HEK293 (cell line): ENCODE results near the gene NUMB.

Experiments
- CTCF ChIA-PET: fragments of 350-600 bp; formaldehyde crosslinking; extraction: SDS; loops from one replicate; lab custom pipeline; 2021; ENCODE audit warnings: antibody characterized with exemption; lab: Yijun Ruan, JAX
- POLR2A ChIA-PET: fragments of 300-600 bp; formaldehyde crosslinking; extraction: SDS; loops from one replicate; lab custom pipeline; 2020; ENCODE audit warnings: antibody characterized with exemption, inconsistent platforms; lab: Yijun Ruan, JAX
- H3K27ac ChIP-seq: fragments of 200-500 bp; sonication (Bioruptor generic); 2 replicates; pipeline ENCODE4 v1.5.1; 2014; ENCODE audit warnings: low read depth, low read length, control low read depth, inconsistent platforms; ENCODE audit errors: extremely low read depth
- H3K36me3 ChIP-seq, 2 experiments: fragments of 200-500 bp in 1 of 2; sonication (Bioruptor generic) in 1 of 2; 1 replicate in 1 of 2; 2 replicates in 1 of 2; pipeline ENCODE4 v1.5.1; 2014 to 2017; ENCODE audit warnings: inconsistent platforms in 2 of 2, low read length in 2 of 2; ENCODE audit not compliant: control insufficient read depth in 2 of 2, insufficient read depth in 1 of 2
- H3K4me1 ChIP-seq: fragments of 200-500 bp; sonication (Bioruptor generic); 2 replicates; pipeline ENCODE4 v1.5.1; 2014; ENCODE audit warnings: mild to moderate bottlenecking, low read length, inconsistent platforms; ENCODE audit not compliant: control insufficient read depth, insufficient read depth
- H3K4me3 ChIP-seq: 2 replicates; pipeline ENCODE4 v1.5.1; 2011; ENCODE audit warnings: low read depth, mild to moderate bottlenecking, control low read depth, low read length, moderate library complexity
- H3K9me3 ChIP-seq: fragments of 200-500 bp; sonication (Bioruptor generic); 2 replicates; pipeline ENCODE4 v1.5.1; 2014; ENCODE audit warnings: low read depth, low read length, inconsistent platforms; ENCODE audit not compliant: control insufficient read depth, insufficient read depth
- FEZF1 ChIP-seq: fragments of 450-650 bp; formaldehyde crosslinking; IDR thresholded peaks from 2 replicates; pipeline ENCODE4 v1.5.1; 2016; ENCODE audit warnings: missing biosample characterization, missing genetic modification characterization
- HOXD13 ChIP-seq: sonication (generic); formaldehyde crosslinking; IDR thresholded peaks from 2 replicates; pipeline ENCODE4 v1.8.0; 2022; ENCODE audit warnings: missing genetic modification reagents, borderline replicate concordance
- KLF1 ChIP-seq: fragments of 450-650 bp; formaldehyde crosslinking; IDR thresholded peaks from 2 replicates; pipeline ENCODE4 v1.5.1; 2016; ENCODE audit warnings: missing biosample characterization, missing genetic modification characterization
- KLF16 ChIP-seq: fragments of 450-650 bp; formaldehyde crosslinking; IDR thresholded peaks from 2 replicates; pipeline ENCODE4 v1.5.1; 2017; ENCODE audit warnings: missing biosample characterization, missing genetic modification characterization
- KLF9 ChIP-seq: fragments of 450-650 bp; formaldehyde crosslinking; IDR thresholded peaks from 2 replicates; pipeline ENCODE4 v1.5.1; 2016; ENCODE audit warnings: missing biosample characterization, missing genetic modification characterization, low read depth
- PRDM1 ChIP-seq: fragments of 450-650 bp; formaldehyde crosslinking; IDR thresholded peaks from 2 replicates; pipeline ENCODE4; 2016; ENCODE audit warnings: missing biosample characterization, missing genetic modification characterization
- SCRT2 ChIP-seq: fragments of 450-650 bp; formaldehyde crosslinking; IDR thresholded peaks from 2 replicates; pipeline ENCODE4 v1.5.1; 2016; ENCODE audit warnings: missing biosample characterization, missing genetic modification characterization
- ZNF157 ChIP-seq: fragments of 450-650 bp; formaldehyde crosslinking; IDR thresholded peaks from 2 replicates; pipeline ENCODE4 v1.5.1; 2016; ENCODE audit warnings: missing biosample characterization, missing genetic modification characterization
- ZNF214 ChIP-seq: fragments of 450-650 bp; formaldehyde crosslinking; IDR thresholded peaks from 2 replicates; pipeline ENCODE4 v1.5.1; 2017; ENCODE audit warnings: missing biosample characterization, mild to moderate bottlenecking, missing genetic modification characterization, borderline replicate concordance
- ZNF248 ChIP-seq: fragments of 450-650 bp; formaldehyde crosslinking; IDR thresholded peaks from 2 replicates; pipeline ENCODE4 v1.5.1; 2017; ENCODE audit warnings: missing biosample characterization, missing genetic modification characterization
- ZNF341 ChIP-seq: fragments of 450-650 bp; formaldehyde crosslinking; IDR thresholded peaks from 2 replicates; pipeline ENCODE4; 2016; ENCODE audit warnings: low read depth, missing biosample characterization, missing genetic modification characterization
- ZNF366 ChIP-seq: fragments of 450-650 bp; formaldehyde crosslinking; conservative IDR thresholded peaks from 2 replicates; pipeline ENCODE4 v1.5.1; 2016; ENCODE audit warnings: missing biosample characterization, missing genetic modification characterization
- ZNF416 ChIP-seq: fragments of 450-650 bp; formaldehyde crosslinking; IDR thresholded peaks from 2 replicates; pipeline ENCODE4 v1.5.1; 2016; ENCODE audit warnings: missing biosample characterization, missing genetic modification characterization
- ZNF514 ChIP-seq: fragments of 450-650 bp; formaldehyde crosslinking; IDR thresholded peaks from 2 replicates; pipeline ENCODE4 v1.5.1; 2016; ENCODE audit warnings: missing biosample characterization, missing genetic modification characterization
- ZNF610 ChIP-seq: fragments of 450-650 bp; formaldehyde crosslinking; IDR thresholded peaks from 2 replicates; pipeline ENCODE4 v1.5.1; 2016; ENCODE audit warnings: missing biosample characterization, missing genetic modification characterization, borderline replicate concordance
- ZNF660 ChIP-seq: fragments of 450-650 bp; IDR thresholded peaks from 2 replicates; pipeline ENCODE4 v1.5.1; 2018; ENCODE audit warnings: missing biosample characterization, mild to moderate bottlenecking, missing genetic modification characterization
- ZNF843 ChIP-seq: fragments of 450-650 bp; formaldehyde crosslinking; IDR thresholded peaks from 2 replicates; pipeline ENCODE4 v1.5.1; 2016; ENCODE audit warnings: missing biosample characterization, missing genetic modification characterization
- TF ChIP-seq, protein P1 (sequence below): fragments of 450-650 bp; IDR thresholded peaks from 2 replicates; pipeline ENCODE4 v1.5.1; 2018; ENCODE audit warnings: missing biosample characterization, mild to moderate bottlenecking, missing genetic modification characterization
- TF ChIP-seq, protein P2 (sequence below): fragments of 450-650 bp; formaldehyde crosslinking; IDR thresholded peaks from 2 replicates; pipeline ENCODE4 v1.5.1; 2016; ENCODE audit warnings: missing biosample characterization, missing genetic modification characterization
- TF ChIP-seq, protein P3 (sequence below): fragments of 450-650 bp; formaldehyde crosslinking; IDR thresholded peaks from 2 replicates; pipeline ENCODE4 v1.5.1; 2016; ENCODE audit warnings: missing biosample characterization, missing genetic modification characterization
- TF ChIP-seq, protein P4 (sequence below): fragments of 450-650 bp; formaldehyde crosslinking; IDR thresholded peaks from 2 replicates; pipeline ENCODE4 v1.5.1; 2016; ENCODE audit warnings: missing biosample characterization, missing genetic modification characterization

Gene NUMB

DNA sequence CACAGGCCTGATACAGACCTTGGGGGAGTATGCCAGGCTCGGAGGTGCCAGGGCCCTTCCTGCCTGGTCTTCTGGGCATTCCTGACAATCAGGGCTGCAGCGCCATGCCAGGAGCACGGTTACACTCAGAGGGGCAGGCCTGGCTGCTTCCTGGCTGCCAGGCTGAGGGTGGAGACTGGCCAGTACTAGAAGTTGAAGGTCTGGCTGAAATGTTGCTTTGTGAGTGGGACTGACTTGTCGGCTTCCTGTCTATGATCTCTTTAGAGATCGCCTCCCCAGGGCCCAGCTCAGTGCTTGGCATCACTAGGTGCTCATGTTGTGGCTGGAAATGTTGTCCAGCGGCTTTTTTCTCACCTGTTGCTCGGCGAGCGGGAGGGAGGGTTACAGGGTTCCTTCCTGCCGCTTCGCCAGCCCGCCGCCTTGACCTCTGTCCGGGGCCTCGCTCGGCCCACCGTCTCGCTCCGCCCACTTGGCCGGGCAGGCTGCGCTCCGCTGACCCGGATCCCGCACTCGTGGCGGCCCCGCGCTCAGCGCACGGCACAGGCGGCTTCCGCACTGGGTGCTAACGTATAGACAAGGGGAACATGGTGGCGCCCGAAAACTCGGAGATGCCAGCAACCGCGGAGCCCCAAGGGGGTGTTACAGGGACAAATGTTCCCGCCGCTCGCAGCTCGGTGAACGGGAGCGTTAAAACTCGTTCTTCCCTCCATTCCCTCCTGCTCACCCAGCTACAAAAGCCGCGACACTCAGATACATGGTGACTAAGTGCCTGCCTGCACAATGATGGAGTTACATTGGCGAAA lies 188.4 kb downstream of the NUMB start:
- Histone ChIP-seq H3K4me1 (no peaks in the 10 kb centered on the region), H3K4me3 (no peak overlapping the region), H3K27ac (no peak overlapping the region), H3K36me3 (peaks cover 4 to 15% of the 10 kb centered on the region in 2 experiments), H3K9me3 (no peaks in the 10 kb centered on the region)
- TF ChIP-seq SCRT2 (tag by site-specific recombination) (peak; percentile 35; the same call in 1 of the 2 replicates), ZNF366 (tag by site-specific recombination) (no peak)
- POLR2A ChIA-PET = no interaction called here
- CTCF ChIA-PET = no interaction called here

DNA sequence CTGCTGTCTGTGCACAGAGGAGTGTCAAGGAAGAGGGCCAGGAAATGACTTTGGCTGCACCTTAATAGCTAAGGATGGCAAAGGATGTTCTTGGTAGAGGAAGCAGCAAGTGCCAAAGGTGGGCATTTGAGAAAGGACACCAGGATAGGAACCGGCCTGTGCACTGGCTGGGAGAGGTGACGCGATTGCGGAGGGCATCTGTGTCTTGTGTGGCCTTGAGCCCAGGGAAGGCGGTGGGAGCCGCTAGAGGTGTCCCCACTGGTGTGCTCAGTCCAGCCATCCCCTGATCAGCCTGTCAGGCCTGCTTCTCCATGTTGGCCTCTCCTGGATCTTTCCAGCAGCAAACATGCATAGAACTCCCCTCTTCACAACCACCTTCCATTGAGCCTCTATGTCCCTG lies 190.9 kb downstream of the NUMB start:
- H3K27ac ChIP-seq = no peak overlapping the region

DNA sequence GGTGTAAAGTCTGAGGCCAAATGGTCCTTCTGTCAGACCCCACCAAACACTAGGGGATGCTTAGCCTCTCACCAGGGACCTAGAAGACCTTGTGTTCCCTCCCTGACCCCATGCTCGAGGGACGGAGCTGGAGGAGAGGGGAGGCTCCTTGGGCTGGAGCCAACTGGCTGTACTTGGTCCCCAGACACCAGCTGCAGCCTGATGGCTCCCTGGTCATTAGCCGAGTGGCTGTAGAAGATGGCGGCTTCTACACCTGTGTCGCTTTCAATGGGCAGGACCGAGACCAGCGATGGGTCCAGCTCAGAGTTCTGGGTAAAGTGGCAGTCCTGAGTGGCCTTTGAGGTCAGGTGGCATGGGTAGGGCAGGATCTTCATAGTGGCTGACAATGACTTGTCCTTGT lies 192.0 kb downstream of the NUMB start:
- Histone ChIP-seq H3K36me3 (no peaks in the 10 kb centered on the region; a peak in 1 of 3 replicates), H3K9me3 (no peaks in the 10 kb centered on the region), H3K4me1 (no peaks in the 10 kb centered on the region), H3K27ac (no peak overlapping the region), H3K4me3 (no peak overlapping the region)
- POLR2A ChIA-PET = interaction anchor here (0.6 to 0.9 kb wide), 2 partner anchors 61 to 468 kb away, joined by 3 to 8 read pairs; no protein-coding TSS in a partner anchor
- TF ChIP-seq ZNF157 (tag by site-specific recombination) (no peak), ZNF660 (no peak), ZNF610 (tag by site-specific recombination) (no peak), ZNF416 (no peak), ZNF248 (tag by site-specific recombination) (no peak), ZNF214 (tag by site-specific recombination) (no peak), KLF9 (no peak)
- TF ChIP-seq, protein P1, sequence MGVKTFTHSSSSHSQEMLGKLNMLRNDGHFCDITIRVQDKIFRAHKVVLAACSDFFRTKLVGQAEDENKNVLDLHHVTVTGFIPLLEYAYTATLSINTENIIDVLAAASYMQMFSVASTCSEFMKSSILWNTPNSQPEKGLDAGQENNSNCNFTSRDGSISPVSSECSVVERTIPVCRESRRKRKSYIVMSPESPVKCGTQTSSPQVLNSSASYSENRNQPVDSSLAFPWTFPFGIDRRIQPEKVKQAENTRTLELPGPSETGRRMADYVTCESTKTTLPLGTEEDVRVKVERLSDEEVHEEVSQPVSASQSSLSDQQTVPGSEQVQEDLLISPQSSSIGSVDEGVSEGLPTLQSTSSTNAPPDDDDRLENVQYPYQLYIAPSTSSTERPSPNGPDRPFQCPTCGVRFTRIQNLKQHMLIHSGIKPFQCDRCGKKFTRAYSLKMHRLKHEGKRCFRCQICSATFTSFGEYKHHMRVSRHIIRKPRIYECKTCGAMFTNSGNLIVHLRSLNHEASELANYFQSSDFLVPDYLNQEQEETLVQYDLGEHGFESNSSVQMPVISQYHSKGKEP (tag by site-specific recombination) = no peak
- TF ChIP-seq, protein P2, sequence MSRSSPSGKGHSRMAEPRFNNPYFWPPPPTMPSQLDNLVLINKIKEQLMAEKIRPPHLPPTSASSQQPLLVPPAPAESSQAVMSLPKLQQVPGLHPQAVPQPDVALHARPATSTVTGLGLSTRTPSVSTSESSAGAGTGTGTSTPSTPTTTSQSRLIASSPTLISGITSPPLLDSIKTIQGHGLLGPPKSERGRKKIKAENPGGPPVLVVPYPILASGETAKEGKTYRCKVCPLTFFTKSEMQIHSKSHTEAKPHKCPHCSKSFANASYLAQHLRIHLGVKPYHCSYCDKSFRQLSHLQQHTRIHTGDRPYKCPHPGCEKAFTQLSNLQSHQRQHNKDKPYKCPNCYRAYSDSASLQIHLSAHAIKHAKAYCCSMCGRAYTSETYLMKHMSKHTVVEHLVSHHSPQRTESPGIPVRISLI (tag by site-specific recombination) = no peak
- CTCF ChIA-PET = interaction anchor here (0.6 to 0.9 kb wide), 3 partner anchors 31 to 206 kb away, joined by 3 read pairs; no protein-coding TSS in a partner anchor

More for the DNA sequence above, 190.9 kb downstream of the NUMB start:
- H3K9me3 ChIP-seq = no peaks in the 10 kb centered on the region
- no peak overlapping the region for H3K4me3 ChIP-seq
- H3K4me1 ChIP-seq = no peaks in the 10 kb centered on the region
- H3K36me3 ChIP-seq = peaks cover 0 to 2% of the 10 kb centered on the region in 2 experiments; a peak in 2 of 3 replicates
- POLR2A ChIA-PET = no interaction called here
- CTCF ChIA-PET = no interaction called here
- no peak for TF ChIP-seq HOXD13 (CRISPR knock-in tag)

DNA sequence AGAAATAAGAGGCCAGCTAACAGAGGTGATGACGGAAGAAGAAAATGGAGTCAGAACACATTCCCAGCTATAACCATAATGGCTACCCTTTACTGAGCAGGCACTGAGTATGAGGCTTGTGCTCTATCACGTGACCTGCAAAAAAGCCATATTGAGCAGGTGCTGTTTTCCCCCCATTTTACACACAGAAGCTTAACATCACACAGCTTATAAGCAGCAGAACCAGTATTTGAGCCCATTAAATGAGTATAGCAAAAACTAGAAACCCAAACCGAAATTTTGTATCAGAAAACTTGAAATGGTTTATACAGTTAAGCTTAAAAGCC lies 192.7 kb downstream of the NUMB start:
- H3K9me3 ChIP-seq = no peaks in the 10 kb centered on the region
- H3K36me3 ChIP-seq = no peaks in the 10 kb centered on the region; a peak in 1 of 3 replicates
- ChIA-PET POLR2A (interaction anchor here (0.6 to 0.9 kb wide), 2 partner anchors 60 to 468 kb away, joined by 3 to 8 read pairs; no protein-coding TSS in a partner anchor), CTCF (interaction anchor here (1.5 kb wide), 1 partner anchor 34 kb away, joined by 4 read pairs; no protein-coding TSS in a partner anchor)
- H3K27ac ChIP-seq = no peak overlapping the region
- no peaks in the 10 kb centered on the region for H3K4me1 ChIP-seq
- no peak overlapping the region for H3K4me3 ChIP-seq
- TF ChIP-seq, protein P3, sequence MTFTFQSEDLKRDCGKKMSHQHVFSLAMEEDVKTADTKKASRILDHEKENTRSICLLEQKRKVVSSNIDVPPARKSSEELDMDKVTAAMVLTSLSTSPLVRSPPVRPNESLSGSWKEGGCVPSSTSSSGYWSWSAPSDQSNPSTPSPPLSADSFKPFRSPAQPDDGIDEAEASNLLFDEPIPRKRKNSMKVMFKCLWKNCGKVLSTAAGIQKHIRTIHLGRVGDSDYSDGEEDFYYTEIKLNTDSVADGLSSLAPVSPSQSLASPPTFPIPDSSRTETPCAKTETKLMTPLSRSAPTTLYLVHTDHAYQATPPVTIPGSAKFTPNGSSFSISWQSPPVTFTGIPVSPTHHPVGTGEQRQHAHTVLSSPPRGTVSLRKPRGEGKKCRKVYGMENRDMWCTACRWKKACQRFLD (tag by site-specific recombination) = no peak
- TF ChIP-seq ZNF514 (tag by site-specific recombination) = no peak
- no peak for TF ChIP-seq ZNF214 (tag by site-specific recombination)
- TF ChIP-seq ZNF843 (tag by site-specific recombination) = no peak
- TF ChIP-seq KLF1 (tag by site-specific recombination) = no peak
- TF ChIP-seq ZNF341 (tag by site-specific recombination) = no peak
- no peak for TF ChIP-seq KLF16 (tag by site-specific recombination)
- no peak for TF ChIP-seq PRDM1 (tag by site-specific recombination)
- no peak for TF ChIP-seq FEZF1 (tag by site-specific recombination)
- TF ChIP-seq, protein P4, sequence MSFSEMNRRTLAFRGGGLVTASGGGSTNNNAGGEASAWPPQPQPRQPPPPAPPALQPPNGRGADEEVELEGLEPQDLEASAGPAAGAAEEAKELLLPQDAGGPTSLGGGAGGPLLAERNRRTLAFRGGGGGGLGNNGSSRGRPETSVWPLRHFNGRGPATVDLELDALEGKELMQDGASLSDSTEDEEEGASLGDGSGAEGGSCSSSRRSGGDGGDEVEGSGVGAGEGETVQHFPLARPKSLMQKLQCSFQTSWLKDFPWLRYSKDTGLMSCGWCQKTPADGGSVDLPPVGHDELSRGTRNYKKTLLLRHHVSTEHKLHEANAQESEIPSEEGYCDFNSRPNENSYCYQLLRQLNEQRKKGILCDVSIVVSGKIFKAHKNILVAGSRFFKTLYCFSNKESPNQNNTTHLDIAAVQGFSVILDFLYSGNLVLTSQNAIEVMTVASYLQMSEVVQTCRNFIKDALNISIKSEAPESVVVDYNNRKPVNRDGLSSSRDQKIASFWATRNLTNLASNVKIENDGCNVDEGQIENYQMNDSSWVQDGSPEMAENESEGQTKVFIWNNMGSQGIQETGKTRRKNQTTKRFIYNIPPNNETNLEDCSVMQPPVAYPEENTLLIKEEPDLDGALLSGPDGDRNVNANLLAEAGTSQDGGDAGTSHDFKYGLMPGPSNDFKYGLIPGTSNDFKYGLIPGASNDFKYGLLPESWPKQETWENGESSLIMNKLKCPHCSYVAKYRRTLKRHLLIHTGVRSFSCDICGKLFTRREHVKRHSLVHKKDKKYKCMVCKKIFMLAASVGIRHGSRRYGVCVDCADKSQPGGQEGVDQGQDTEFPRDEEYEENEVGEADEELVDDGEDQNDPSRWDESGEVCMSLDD (tag by site-specific recombination) = no peak
- TF ChIP-seq SCRT2 (tag by site-specific recombination) = no peak
